ENCODE measurements around the gene CDK5R2.
"Not testable (repeated sequence)": the region's sequence is repeated elsewhere in the genome, so short reads cannot be mapped to it uniquely, and the experiment has no call there.

The CDK5R2 gene

GRCh38 chr2:218924757-218925156 is 34.7 kb upstream of the CDK5R2 start:
- no peaks in the 10 kb centered on the region for H3K36me3 ChIP-seq (ENCODE audit: control insufficient read depth, low read length)
- H4K20me1 ChIP-seq (ENCODE audit: control insufficient read depth, insufficient read depth, low read depth, low read length), result no peaks in the 10 kb centered on the region
- H3K79me2 ChIP-seq (ENCODE audit: control insufficient read depth, low read length), result no peaks in the 10 kb centered on the region
- TF ChIP-seq CTCF (IDR thresholded peaks at IDR 0.05; ENCODE audit: low read depth, low read length, poor library complexity, severe bottlenecking) (no peak), EZH2phosphoT487 (IDR thresholded peaks at IDR 0.05; ENCODE audit: borderline replicate concordance, low read length) (no peak)
- H3K27ac ChIP-seq (ENCODE audit: low read depth, low read length), result no peak overlapping the region
- H3K4me2 ChIP-seq (ENCODE audit: low read length), result no peak overlapping the region
- H3K27me3 ChIP-seq (ENCODE audit: control insufficient read depth, low read length), result no peaks in the 10 kb centered on the region
- H3K9me2 ChIP-seq (replicated peaks; ENCODE audit: control insufficient read depth, low read length), result no peaks in the 10 kb centered on the region
- peaks cover 17% of the 10 kb centered on the region for H3K9me3 ChIP-seq (ENCODE audit: control insufficient read depth, insufficient read depth, low read length)
- H3K4me1 ChIP-seq (ENCODE audit: control insufficient read depth, low read length), result peaks cover 19% of the 10 kb centered on the region
- no peak overlapping the region for H3K4me3 ChIP-seq (ENCODE audit: low read length)
- no peaks in the 10 kb centered on the region for H3F3A ChIP-seq (ENCODE audit: control insufficient read depth, insufficient read depth)

- Histone ChIP-seq H4K20me1 (ENCODE audit: control insufficient read depth, insufficient read depth, low read depth, low read length) (no peaks in the 10 kb centered on the region), H3K27ac (ENCODE audit: low read depth, low read length) (no peak overlapping the region), H3K9me3 (ENCODE audit: control insufficient read depth, insufficient read depth, low read length) (peaks cover 17% of the 10 kb centered on the region), H3K27me3 (ENCODE audit: control insufficient read depth, low read length) (no peaks in the 10 kb centered on the region), H3K4me2 (ENCODE audit: low read length) (no peak overlapping the region), H3K9me2 (replicated peaks; ENCODE audit: control insufficient read depth, low read length) (no peaks in the 10 kb centered on the region), H3F3A (ENCODE audit: control insufficient read depth, insufficient read depth) (no peaks in the 10 kb centered on the region), H3K36me3 (ENCODE audit: control insufficient read depth, low read length) (no peaks in the 10 kb centered on the region), H3K4me1 (ENCODE audit: control insufficient read depth, low read length) (peaks cover 19% of the 10 kb centered on the region), H3K4me3 (ENCODE audit: low read length) (no peak overlapping the region), H3K79me2 (ENCODE audit: control insufficient read depth, low read length) (no peaks in the 10 kb centered on the region)
- TF ChIP-seq CTCF (IDR thresholded peaks at IDR 0.05; ENCODE audit: low read depth, low read length, poor library complexity, severe bottlenecking) (no peak), EZH2phosphoT487 (IDR thresholded peaks at IDR 0.05; ENCODE audit: borderline replicate concordance, low read length) (no peak)
Measured at GRCh38 chr2:218925434-218925833, 34.0 kb upstream of the CDK5R2 start.

GRCh38 chr2:218927422-218927821 is 32.0 kb upstream of the CDK5R2 start:
- TF ChIP-seq CTCF (IDR thresholded peaks at IDR 0.05; ENCODE audit: low read depth, low read length, poor library complexity, severe bottlenecking) (no peak), EZH2phosphoT487 (IDR thresholded peaks at IDR 0.05; ENCODE audit: borderline replicate concordance, low read length) (no peak)
- Histone ChIP-seq H3K4me3 (ENCODE audit: low read length) (no peak overlapping the region), H3K9me2 (replicated peaks; ENCODE audit: control insufficient read depth, low read length) (no peaks in the 10 kb centered on the region), H3K27ac (ENCODE audit: low read depth, low read length) (no peak overlapping the region), H4K20me1 (ENCODE audit: control insufficient read depth, insufficient read depth, low read depth, low read length) (no peaks in the 10 kb centered on the region), H3K27me3 (ENCODE audit: control insufficient read depth, low read length) (no peaks in the 10 kb centered on the region), H3K4me2 (ENCODE audit: low read length) (no peak overlapping the region), H3K79me2 (ENCODE audit: control insufficient read depth, low read length) (no peaks in the 10 kb centered on the region), H3K9me3 (ENCODE audit: control insufficient read depth, insufficient read depth, low read length) (peaks cover 12% of the 10 kb centered on the region), H3F3A (ENCODE audit: control insufficient read depth, insufficient read depth) (no peaks in the 10 kb centered on the region), H3K4me1 (ENCODE audit: control insufficient read depth, low read length) (peaks cover 15% of the 10 kb centered on the region), H3K36me3 (ENCODE audit: control insufficient read depth, low read length) (no peaks in the 10 kb centered on the region)

GRCh38 chr2:218927876-218928275 is 31.6 kb upstream of the CDK5R2 start:
- no peak overlapping the region for H3K27ac ChIP-seq (ENCODE audit: low read depth, low read length)
- H3F3A ChIP-seq (ENCODE audit: control insufficient read depth, insufficient read depth), result no peaks in the 10 kb centered on the region
- H3K4me1 ChIP-seq (ENCODE audit: control insufficient read depth, low read length), result peaks cover 14% of the 10 kb centered on the region
- no peaks in the 10 kb centered on the region for H3K79me2 ChIP-seq (ENCODE audit: control insufficient read depth, low read length)
- H3K27me3 ChIP-seq (ENCODE audit: control insufficient read depth, low read length), result no peaks in the 10 kb centered on the region
- H3K9me3 ChIP-seq (ENCODE audit: control insufficient read depth, insufficient read depth, low read length), result peaks cover 8% of the 10 kb centered on the region
- H4K20me1 ChIP-seq (ENCODE audit: control insufficient read depth, insufficient read depth, low read depth, low read length), result no peaks in the 10 kb centered on the region
- H3K9me2 ChIP-seq (replicated peaks; ENCODE audit: control insufficient read depth, low read length), result no peaks in the 10 kb centered on the region
- H3K4me3 ChIP-seq (ENCODE audit: low read length), result no peak overlapping the region
- no peaks in the 10 kb centered on the region for H3K36me3 ChIP-seq (ENCODE audit: control insufficient read depth, low read length)
- no peak for TF ChIP-seq CTCF (IDR thresholded peaks at IDR 0.05; ENCODE audit: low read depth, low read length, poor library complexity, severe bottlenecking)
- no peak for TF ChIP-seq EZH2phosphoT487 (IDR thresholded peaks at IDR 0.05; ENCODE audit: borderline replicate concordance, low read length)
- no peak overlapping the region for H3K4me2 ChIP-seq (ENCODE audit: low read length)

GRCh38 chr2:218930488-218930887 is 29.0 kb upstream of the CDK5R2 start:
- not testable (repeated sequence) for H3K4me2 ChIP-seq (ENCODE audit: low read length); H3K27me3 ChIP-seq (ENCODE audit: control insufficient read depth, low read length); H3K4me1 ChIP-seq (ENCODE audit: control insufficient read depth, low read length); H3K9me3 ChIP-seq (ENCODE audit: control insufficient read depth, insufficient read depth, low read length); H3K36me3 ChIP-seq (ENCODE audit: control insufficient read depth, low read length); H3K4me3 ChIP-seq (ENCODE audit: low read length); H3K79me2 ChIP-seq (ENCODE audit: control insufficient read depth, low read length); H3F3A ChIP-seq (ENCODE audit: control insufficient read depth, insufficient read depth); H4K20me1 ChIP-seq (ENCODE audit: control insufficient read depth, insufficient read depth, low read depth, low read length); H3K9me2 ChIP-seq (replicated peaks; ENCODE audit: control insufficient read depth, low read length); H3K27ac ChIP-seq (ENCODE audit: low read depth, low read length)

Measured in DOHH2 (cell line).